ENCODE measurements around the gene OSBPL7. TPM values are rescaled to one million over a fixed set of nuclear protein-coding genes. Genes with fewer than 3 reads are reported as not detected.

The OSBPL7 gene
- total RNA-seq, 1 experiment from 2014 or later, result 9.1 TPM

DNA sequence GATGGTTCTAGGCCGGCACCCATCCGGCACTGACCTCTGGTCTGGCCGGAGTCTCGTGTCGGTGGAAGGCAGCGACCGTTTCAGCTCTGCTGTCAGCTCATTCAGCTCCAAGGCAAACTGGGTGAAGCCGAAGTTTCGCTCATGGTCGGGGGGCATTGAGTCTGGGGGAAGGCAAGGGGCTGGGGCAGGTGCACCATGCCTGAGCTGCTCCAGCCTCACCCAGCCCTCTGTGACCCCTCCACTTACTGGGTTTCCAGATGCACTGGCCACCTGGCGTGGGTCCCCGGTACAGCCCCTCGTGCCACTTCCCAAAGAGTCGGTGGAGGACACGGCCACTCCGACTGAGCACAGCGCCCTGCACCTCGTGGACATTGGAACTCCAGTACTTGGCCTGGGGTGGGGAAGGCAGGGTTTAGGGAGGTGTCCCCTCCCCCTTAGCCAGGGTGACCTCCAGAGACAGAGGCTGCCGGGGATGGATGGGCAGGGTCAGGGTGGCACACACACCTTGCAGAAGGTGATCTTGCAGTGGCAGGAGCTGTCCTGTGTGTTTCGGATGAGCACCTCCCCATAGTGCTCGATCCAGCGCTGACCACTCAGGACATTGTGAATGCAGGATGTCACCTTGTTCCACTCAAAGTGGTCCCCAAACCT is 12.6 kb downstream of the OSBPL7 start:
- no peak for DNase-seq (ENCODE audit: low spot score)
- intact Hi-C loops (cut with micrococcal nuclease; ENCODE audit: unreplicated experiment), result no loop called here
- BruUV-seq (replicated peaks), result no TSS peak
- no peak overlapping the region for H3K4me3 ChIP-seq (ENCODE audit: low read depth, low read length, poor library complexity, severe bottlenecking)
- CTCF ChIA-PET, result no interaction called here
- no peaks in the 10 kb centered on the region for H3K27me3 ChIP-seq (replicated peaks; ENCODE audit: insufficient read depth, low read depth, low read length, poor library complexity)
- no peaks in the 10 kb centered on the region for H3K36me3 ChIP-seq (ENCODE audit: insufficient read depth, low read length, poor library complexity, severe bottlenecking)
- POLR2A ChIA-PET (ENCODE audit: low non-redundant PET), result no interaction called here
- H3K27ac ChIP-seq (ENCODE audit: low read depth, low read length, poor library complexity, severe bottlenecking), result no peak overlapping the region
- no peaks in the 10 kb centered on the region for H3K4me1 ChIP-seq (ENCODE audit: insufficient read depth, low read length, poor library complexity, severe bottlenecking)
- H3K9me3 ChIP-seq (ENCODE audit: low read depth, low read length, poor library complexity, severe bottlenecking), result no peaks in the 10 kb centered on the region
- TF ChIP-seq, protein P1, sequence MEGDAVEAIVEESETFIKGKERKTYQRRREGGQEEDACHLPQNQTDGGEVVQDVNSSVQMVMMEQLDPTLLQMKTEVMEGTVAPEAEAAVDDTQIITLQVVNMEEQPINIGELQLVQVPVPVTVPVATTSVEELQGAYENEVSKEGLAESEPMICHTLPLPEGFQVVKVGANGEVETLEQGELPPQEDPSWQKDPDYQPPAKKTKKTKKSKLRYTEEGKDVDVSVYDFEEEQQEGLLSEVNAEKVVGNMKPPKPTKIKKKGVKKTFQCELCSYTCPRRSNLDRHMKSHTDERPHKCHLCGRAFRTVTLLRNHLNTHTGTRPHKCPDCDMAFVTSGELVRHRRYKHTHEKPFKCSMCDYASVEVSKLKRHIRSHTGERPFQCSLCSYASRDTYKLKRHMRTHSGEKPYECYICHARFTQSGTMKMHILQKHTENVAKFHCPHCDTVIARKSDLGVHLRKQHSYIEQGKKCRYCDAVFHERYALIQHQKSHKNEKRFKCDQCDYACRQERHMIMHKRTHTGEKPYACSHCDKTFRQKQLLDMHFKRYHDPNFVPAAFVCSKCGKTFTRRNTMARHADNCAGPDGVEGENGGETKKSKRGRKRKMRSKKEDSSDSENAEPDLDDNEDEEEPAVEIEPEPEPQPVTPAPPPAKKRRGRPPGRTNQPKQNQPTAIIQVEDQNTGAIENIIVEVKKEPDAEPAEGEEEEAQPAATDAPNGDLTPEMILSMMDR (conservative IDR thresholded peaks at IDR 0.05; ENCODE audit: low read depth, low read length), result no peak
- no peak for TF ChIP-seq EZH2 (IDR thresholded peaks at IDR 0.05; ENCODE audit: borderline replicate concordance, low read depth, low read length, poor library complexity, severe bottlenecking)

DNA sequence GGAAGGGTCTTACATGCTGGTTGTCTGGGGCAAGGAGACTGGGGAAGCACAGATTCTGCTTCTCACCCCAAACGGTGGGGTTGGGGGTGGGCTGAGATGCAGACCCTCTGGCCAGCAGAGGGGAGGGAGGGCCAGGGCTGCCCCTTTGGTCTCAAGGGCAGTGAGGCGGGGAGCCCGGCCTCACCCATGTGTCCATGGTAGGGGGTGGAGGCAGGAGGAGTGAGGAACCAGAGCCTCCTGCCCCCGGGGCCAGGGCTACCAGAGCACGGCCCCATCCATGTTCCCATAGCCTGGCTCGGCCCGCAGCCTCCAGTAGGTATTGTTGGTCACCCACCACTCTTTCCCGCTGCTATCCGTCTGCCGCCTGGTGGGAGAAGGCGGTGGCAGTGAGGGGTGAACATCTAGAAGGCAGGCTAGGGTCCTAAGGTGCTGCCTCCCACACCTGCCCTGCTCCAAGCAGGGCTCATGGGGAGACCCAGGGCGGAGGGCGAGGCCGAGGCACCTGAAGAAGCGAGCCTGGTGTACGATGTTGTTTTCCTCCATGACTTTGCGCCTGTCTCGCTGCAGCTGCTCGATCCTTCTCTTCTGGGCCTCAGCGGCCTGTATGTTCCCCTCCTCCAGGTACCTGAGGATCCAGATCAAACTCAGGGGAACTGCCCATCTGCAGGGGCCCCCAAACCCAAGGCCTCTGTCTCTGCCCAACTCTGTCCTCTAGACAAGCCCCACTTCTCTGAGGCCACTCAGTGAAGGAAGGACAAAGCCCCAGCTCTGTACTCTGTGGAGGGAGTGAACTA is 13.4 kb downstream of the OSBPL7 start:
- ChIA-PET CTCF (no interaction called here), POLR2A (ENCODE audit: low non-redundant PET) (no interaction called here)
- intact Hi-C loops (cut with micrococcal nuclease; ENCODE audit: unreplicated experiment), result no loop called here
- no peaks in the 10 kb centered on the region for H3K4me1 ChIP-seq (ENCODE audit: insufficient read depth, low read length, poor library complexity, severe bottlenecking)
- H3K27ac ChIP-seq (ENCODE audit: low read depth, low read length, poor library complexity, severe bottlenecking), result no peak overlapping the region
- no TSS peak for BruUV-seq (replicated peaks)
- DNase-seq (ENCODE audit: low spot score), result no peak
- no peak overlapping the region for H3K4me3 ChIP-seq (ENCODE audit: low read depth, low read length, poor library complexity, severe bottlenecking)
- H3K9me3 ChIP-seq (ENCODE audit: low read depth, low read length, poor library complexity, severe bottlenecking), result no peaks in the 10 kb centered on the region
- TF ChIP-seq, protein P1 (conservative IDR thresholded peaks at IDR 0.05; ENCODE audit: low read depth, low read length), result no peak
- no peak for TF ChIP-seq EZH2 (IDR thresholded peaks at IDR 0.05; ENCODE audit: borderline replicate concordance, low read depth, low read length, poor library complexity, severe bottlenecking)
- H3K36me3 ChIP-seq (ENCODE audit: insufficient read depth, low read length, poor library complexity, severe bottlenecking), result no peaks in the 10 kb centered on the region
- no peaks in the 10 kb centered on the region for H3K27me3 ChIP-seq (replicated peaks; ENCODE audit: insufficient read depth, low read depth, low read length, poor library complexity)

DNA sequence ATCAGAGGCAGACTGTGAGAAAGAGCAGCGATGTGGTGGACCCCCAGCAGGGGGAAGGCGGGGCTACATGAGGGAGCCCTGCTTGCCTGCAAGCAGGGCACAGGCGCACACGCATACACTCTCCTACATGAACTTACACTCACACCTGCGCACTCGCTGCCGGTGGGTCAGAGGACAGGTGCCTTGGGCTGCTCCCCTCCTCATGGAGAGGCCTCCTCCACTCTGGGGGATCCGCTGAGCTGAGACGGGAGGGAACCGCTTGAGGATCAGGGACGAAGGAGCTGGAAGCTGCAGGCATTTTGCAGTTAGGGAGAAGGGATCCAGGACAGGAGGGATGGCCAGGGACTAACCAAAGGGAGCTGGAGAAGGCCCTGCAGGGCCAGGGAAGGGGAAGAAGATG is 14.2 kb downstream of the OSBPL7 start:
- TF ChIP-seq, protein P1 (conservative IDR thresholded peaks at IDR 0.05; ENCODE audit: low read depth, low read length), result no peak
- TF ChIP-seq EZH2 (IDR thresholded peaks at IDR 0.05; ENCODE audit: borderline replicate concordance, low read depth, low read length, poor library complexity, severe bottlenecking), result no peak
- no peaks in the 10 kb centered on the region for H3K4me1 ChIP-seq (ENCODE audit: insufficient read depth, low read length, poor library complexity, severe bottlenecking)
- no peaks in the 10 kb centered on the region for H3K27me3 ChIP-seq (replicated peaks; ENCODE audit: insufficient read depth, low read depth, low read length, poor library complexity)
- no peaks in the 10 kb centered on the region for H3K9me3 ChIP-seq (ENCODE audit: low read depth, low read length, poor library complexity, severe bottlenecking)
- BruUV-seq (replicated peaks), result no TSS peak
- no peak overlapping the region for H3K4me3 ChIP-seq (ENCODE audit: low read depth, low read length, poor library complexity, severe bottlenecking)
- intact Hi-C loops (cut with micrococcal nuclease; ENCODE audit: unreplicated experiment), result no loop called here
- POLR2A ChIA-PET (ENCODE audit: low non-redundant PET), result no interaction called here
- CTCF ChIA-PET, result no interaction called here
- no peak overlapping the region for H3K27ac ChIP-seq (ENCODE audit: low read depth, low read length, poor library complexity, severe bottlenecking)
- no peaks in the 10 kb centered on the region for H3K36me3 ChIP-seq (ENCODE audit: insufficient read depth, low read length, poor library complexity, severe bottlenecking)
- no peak for DNase-seq (ENCODE audit: low spot score)

Data from A673 (cell line).